LNCaP clone FGC (cell line): ENCODE results near the gene ATXN10.
"Not testable (repeated sequence)": the region's sequence is repeated elsewhere in the genome, so short reads cannot be mapped to it uniquely, and the experiment has no call there.

Source experiments
- DNase-seq: peaks from one replicate; pipeline ENCODE4 v3.0.0-alpha.2; 2011; ENCODE audit warnings: low read depth
- H3K4me3 ChIP-seq: 2 replicates; pipeline ENCODE4 v1.5.1; 2011; ENCODE audit warnings: mild to moderate bottlenecking, low read depth, low read length, control low read depth
- TF ChIP-seq, protein P1 (sequence below): IDR thresholded peaks from 2 replicates; pipeline ENCODE4 v1.5.1; 2012; ENCODE audit warnings: mild to moderate bottlenecking; ENCODE audit not compliant: control insufficient read depth, insufficient read depth; ENCODE audit errors: extremely low read depth

ATXN10 gene

DNA sequence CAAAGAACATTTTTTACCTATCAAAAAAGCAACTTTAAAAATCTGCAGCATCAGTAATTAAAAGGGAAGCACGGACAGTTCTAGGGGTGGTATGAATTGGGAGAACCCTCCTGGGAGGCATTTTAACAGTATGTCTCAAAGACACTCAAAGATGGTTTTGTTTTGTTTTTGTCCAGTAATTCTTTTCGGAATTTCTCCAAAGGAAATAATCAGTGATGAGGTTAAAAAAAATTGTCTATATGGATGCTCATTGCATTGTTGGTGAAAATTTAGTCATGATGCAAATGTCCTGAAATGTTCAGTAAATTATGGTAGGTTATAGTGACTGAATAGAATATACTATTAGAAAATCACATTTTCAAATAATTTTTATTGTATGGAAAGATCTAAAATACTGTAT lies 115.1 kb downstream of the ATXN10 start:
- TF ChIP-seq, protein P1, sequence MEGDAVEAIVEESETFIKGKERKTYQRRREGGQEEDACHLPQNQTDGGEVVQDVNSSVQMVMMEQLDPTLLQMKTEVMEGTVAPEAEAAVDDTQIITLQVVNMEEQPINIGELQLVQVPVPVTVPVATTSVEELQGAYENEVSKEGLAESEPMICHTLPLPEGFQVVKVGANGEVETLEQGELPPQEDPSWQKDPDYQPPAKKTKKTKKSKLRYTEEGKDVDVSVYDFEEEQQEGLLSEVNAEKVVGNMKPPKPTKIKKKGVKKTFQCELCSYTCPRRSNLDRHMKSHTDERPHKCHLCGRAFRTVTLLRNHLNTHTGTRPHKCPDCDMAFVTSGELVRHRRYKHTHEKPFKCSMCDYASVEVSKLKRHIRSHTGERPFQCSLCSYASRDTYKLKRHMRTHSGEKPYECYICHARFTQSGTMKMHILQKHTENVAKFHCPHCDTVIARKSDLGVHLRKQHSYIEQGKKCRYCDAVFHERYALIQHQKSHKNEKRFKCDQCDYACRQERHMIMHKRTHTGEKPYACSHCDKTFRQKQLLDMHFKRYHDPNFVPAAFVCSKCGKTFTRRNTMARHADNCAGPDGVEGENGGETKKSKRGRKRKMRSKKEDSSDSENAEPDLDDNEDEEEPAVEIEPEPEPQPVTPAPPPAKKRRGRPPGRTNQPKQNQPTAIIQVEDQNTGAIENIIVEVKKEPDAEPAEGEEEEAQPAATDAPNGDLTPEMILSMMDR, result no peak
- H3K4me3 ChIP-seq, result no peak overlapping the region
- no peak for DNase-seq

DNA sequence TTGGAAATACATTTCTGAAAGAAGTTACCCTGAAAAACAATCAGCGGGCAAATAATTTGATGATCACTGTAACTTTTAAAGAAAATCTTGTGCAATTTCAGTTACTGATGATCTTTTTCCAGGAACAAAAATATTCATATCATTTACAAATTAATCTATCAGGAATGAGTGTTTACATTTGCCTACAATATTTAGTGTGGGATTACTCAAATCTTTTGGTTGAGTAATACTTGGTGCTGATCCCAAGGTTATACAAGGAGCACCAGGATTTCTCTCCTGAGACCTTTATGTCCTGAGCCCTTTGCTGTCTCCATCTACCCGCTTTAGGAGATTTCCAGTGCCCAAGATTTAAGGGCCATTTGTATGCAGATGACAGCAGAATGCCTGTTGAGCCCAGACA lies 116.1 kb downstream of the ATXN10 start:
- no peak for DNase-seq
- H3K4me3 ChIP-seq, result no peak overlapping the region
- TF ChIP-seq, protein P1, result no peak

DNA sequence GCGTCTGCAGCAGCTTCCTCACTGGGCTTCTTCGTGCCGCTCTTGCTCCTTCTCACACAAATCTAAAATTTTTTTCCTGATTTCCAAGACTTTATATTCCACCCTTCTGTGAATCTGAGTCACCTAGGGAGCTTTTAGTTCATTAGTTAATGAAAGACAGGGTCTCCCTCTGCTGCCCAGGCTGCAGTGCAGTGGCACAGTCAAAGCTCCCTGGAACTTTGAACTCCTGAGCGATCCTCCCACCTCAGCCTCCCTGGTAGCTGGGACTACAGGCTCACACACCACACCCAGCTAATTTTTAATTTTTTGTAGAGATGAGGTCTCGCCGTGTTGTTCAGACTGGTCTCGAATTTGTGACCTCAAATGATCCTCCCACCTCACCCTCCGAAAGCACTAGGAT lies 116.9 kb downstream of the ATXN10 start:
- H3K4me3 ChIP-seq, result no peak overlapping the region
- TF ChIP-seq, protein P1, result no peak
- no peak for DNase-seq

DNA sequence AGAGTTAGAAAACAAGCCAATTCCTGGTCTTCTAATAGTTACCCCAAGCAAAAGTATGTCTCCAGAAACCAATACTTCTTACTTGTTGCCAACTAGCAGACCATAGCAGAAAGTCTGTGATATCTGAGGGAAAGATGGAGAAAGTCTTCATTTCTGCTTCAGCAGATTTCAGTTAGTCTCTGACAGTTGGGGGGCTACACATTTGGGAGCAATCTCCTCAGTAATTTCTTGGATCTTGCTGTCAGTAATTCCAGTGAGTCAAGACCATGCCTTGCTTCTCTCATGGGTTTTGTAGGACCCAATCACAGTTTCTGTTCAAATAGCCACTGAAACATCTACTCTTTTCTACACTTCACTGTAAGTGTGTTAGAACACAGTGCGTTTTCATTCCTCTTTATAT lies 118.8 kb downstream of the ATXN10 start:
- no peak for DNase-seq
- TF ChIP-seq, protein P1, result no peak
- no peak overlapping the region for H3K4me3 ChIP-seq

DNA sequence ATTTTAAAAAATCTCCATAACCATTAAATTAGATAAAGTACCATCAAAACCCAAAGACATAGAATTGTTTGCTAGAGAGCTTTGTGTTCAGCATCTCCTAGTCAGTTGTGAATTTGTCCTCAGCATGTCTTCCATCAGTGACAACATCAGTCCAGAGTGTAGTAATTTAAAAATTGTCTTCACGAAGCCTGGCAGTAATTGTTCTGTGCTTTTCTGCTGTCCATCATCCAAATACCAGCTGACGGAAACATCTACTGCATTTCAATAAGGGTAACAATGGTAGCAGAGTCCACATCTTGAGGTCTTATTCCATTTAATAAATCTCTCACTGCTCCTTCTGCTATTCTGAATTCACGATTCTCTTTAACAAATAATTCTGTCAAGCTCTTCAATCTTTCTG lies 121.5 kb downstream of the ATXN10 start:
- TF ChIP-seq, protein P1, result no peak
- DNase-seq, result no peak
- H3K4me3 ChIP-seq, result no peak overlapping the region

DNA sequence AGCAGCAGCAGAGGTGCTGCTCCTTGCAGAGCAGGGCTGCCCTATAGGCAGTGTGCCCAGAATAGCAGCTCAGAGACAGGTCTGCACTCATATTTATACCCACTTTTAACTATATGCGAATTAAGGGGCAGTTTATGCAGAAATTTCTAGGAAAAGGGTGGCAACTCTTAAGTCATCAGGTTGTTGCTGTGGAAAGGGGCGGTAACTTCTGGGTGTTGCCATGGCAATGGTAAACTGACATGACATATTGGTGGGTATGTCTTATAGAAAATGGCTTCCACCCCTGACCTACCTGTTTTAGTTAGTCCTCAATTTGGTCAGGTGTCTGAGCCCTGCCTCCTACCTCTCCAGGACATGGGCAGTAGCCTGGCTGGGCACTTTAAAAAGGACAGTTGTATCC lies 122.3 kb downstream of the ATXN10 start:
- no peak for DNase-seq
- H3K4me3 ChIP-seq, result no peak overlapping the region
- TF ChIP-seq, protein P1, result no peak

DNA sequence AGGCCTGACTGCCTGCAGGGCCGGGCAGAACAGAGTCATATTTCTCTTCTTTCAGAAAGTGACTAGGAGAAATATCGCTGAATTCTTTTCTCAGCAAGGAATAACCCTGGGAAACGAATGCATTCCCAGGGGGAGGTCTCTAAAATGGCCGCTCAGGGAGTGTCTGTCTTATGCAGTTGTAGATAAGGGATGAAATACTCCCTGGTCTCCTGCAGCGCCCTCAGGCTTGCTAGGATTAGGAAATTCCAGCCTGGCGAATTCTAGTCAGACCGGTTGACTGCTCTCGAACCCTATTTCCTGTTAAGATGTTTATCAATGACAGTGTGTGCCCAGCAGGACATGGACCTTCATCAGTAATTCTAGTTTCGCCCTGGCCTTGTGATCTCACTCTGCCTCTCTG lies 124.4 kb downstream of the ATXN10 start:
- H3K4me3 ChIP-seq, DNase-seq: not testable (repeated sequence)

DNA sequence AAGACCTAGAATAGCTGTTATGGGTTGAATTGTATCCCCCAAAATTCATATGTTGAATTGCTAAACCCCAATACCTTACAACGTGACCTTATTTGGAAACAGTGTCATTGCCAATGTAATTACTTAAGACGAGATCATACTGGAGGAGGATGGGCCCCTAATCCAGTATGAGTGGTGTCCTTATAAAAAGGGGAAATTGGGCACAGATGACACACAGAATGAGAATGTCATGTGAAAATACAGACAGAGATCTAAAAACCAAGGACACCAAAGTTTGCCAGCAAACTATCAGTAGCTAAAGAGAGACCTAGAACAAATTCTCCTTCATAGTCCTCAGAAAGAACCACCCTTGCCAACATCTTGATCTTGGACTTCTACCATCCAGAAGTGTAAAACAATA lies 127.7 kb downstream of the ATXN10 start:
- H3K4me3 ChIP-seq, result no peak overlapping the region
- TF ChIP-seq, protein P1, result no peak
- no peak for DNase-seq
